Activated B cell treated with CpG ODN at 0.5 μM for 24 hours (primary cell): ENCODE measurements around the gene CLCNKB. TPM values are rescaled to one million over a fixed set of nuclear protein-coding genes. Genes with fewer than 3 reads are reported as not detected.

ENCODE experiments used
- ATAC-seq: fragments of 200-7000 bp; cut with Tn5 transposase; one replicate; pipeline ENCODE4 v1.10.0; 2021; ENCODE audit warnings: low read depth, mild to moderate bottlenecking, moderate library complexity
- CTCF ChIA-PET: fragments of 350-600 bp; sonication (Branson Sonifier 250); formaldehyde crosslinking; loops from one replicate; lab custom pipeline; 2021; ENCODE audit warnings: antibody characterized with exemption; lab: Charles Lee
- POLR2A ChIA-PET: fragments of 350-600 bp; sonication (Branson Sonifier 250); formaldehyde crosslinking; loops from one replicate; lab custom pipeline; 2021; ENCODE audit warnings: antibody characterized with exemption; lab: Charles Lee
- DNase-seq: peaks from one replicate; pipeline ENCODE4 v3.0.0; 2022
- H3K27ac Mint-ChIP-seq: one replicate; pipeline ENCODE4 v1.8.0; 2020; ENCODE audit warnings: mixed read lengths
- H3K27me3 Mint-ChIP-seq: one replicate; pipeline ENCODE4 v1.8.0; 2021; ENCODE audit warnings: mixed read lengths
- H3K36me3 Mint-ChIP-seq: one replicate; pipeline ENCODE4 v1.8.0; 2021; ENCODE audit warnings: low read depth, mixed read lengths
- H3K4me1 Mint-ChIP-seq: one replicate; pipeline ENCODE4 v1.8.0; 2021; ENCODE audit warnings: mixed read lengths
- H3K4me3 Mint-ChIP-seq: one replicate; pipeline ENCODE4 v1.8.0; 2020; ENCODE audit warnings: mild to moderate bottlenecking, mixed read lengths
- H3K9me3 Mint-ChIP-seq: one replicate; pipeline ENCODE4 v1.8.0; 2020; ENCODE audit warnings: mixed read lengths
- CTCF ChIP-seq: fragments of 200-600 bp; IDR thresholded peaks from one replicate; pipeline ENCODE4 v1.8.0; 2022; ENCODE audit warnings: antibody characterized with exemption, mild to moderate bottlenecking
- intact Hi-C: fragments of 100-400 bp; cut with micrococcal nuclease; formaldehyde crosslinking; loops from one replicate; pipeline ENCODE4 v1.15.1; 2024
- total RNA-seq: library from RNA; stranded (reverse); gene quantifications from 2 replicates; pipeline ENCODE4 v1.2.3, GENCODE V29; 2022

CLCNKB gene
- total RNA-seq, 1 donor from 2014 or later = not detected

GRCh38 chr1:16095447-16095846 is 51.9 kb downstream of the CLCNKB start:
- H3K36me3 Mint-ChIP-seq = no peaks in the 10 kb centered on the region
- H3K4me1 Mint-ChIP-seq = no peaks in the 10 kb centered on the region
- CTCF ChIA-PET = no interaction called here
- intact Hi-C loops = no loop called here
- TF ChIP-seq CTCF = no peak
- no peak overlapping the region for H3K27ac Mint-ChIP-seq
- no peaks in the 10 kb centered on the region for H3K9me3 Mint-ChIP-seq
- H3K27me3 Mint-ChIP-seq = peaks cover 27% of the 10 kb centered on the region
- ATAC-seq (no peak), DNase-seq (no peak)
- no peak overlapping the region for H3K4me3 Mint-ChIP-seq
- POLR2A ChIA-PET = no interaction called here

GRCh38 chr1:16099412-16099811 is 55.8 kb downstream of the CLCNKB start:
- Mint-ChIP-seq H3K27ac (no peak overlapping the region), H3K9me3 (peaks cover 5% of the 10 kb centered on the region), H3K4me3 (no peak overlapping the region), H3K4me1 (no peaks in the 10 kb centered on the region), H3K27me3 (peaks cover 31% of the 10 kb centered on the region), H3K36me3 (no peaks in the 10 kb centered on the region)
- CTCF ChIA-PET = no interaction called here
- intact Hi-C loops = no loop called here
- TF ChIP-seq CTCF = no peak
- POLR2A ChIA-PET = no interaction called here
- ATAC-seq (no peak), DNase-seq (no peak)

GRCh38 chr1:16101623-16102022 is 58.0 kb downstream of the CLCNKB start:
- intact Hi-C loops = no loop called here
- H3K4me3 Mint-ChIP-seq = no peak overlapping the region
- POLR2A ChIA-PET = no interaction called here
- no peak for TF ChIP-seq CTCF
- H3K9me3 Mint-ChIP-seq = peaks cover 5% of the 10 kb centered on the region
- no peak for ATAC-seq
- CTCF ChIA-PET = no interaction called here
- H3K27me3 Mint-ChIP-seq = peaks cover 28% of the 10 kb centered on the region
- H3K4me1 Mint-ChIP-seq = no peaks in the 10 kb centered on the region
- no peak for DNase-seq
- H3K36me3 Mint-ChIP-seq = no peaks in the 10 kb centered on the region
- no peak overlapping the region for H3K27ac Mint-ChIP-seq

Other genes starting within 250 kb of the CLCNKB start
- 1.7 and 1.9 TPM in 2 replicates for gene UQCRHL, start 236.1 kb upstream of the CLCNKB start, total RNA-seq
- gene SPEN, start 196.1 kb upstream of the CLCNKB start, total RNA-seq = 116 and 123 TPM in 2 replicates
- gene ZBTB17, start 67.7 kb upstream of the CLCNKB start, total RNA-seq = 109 and 121 TPM in 2 replicates
- gene SRARP, start 39.5 kb upstream of the CLCNKB start, total RNA-seq = 0.07 TPM in 1 of 2 replicates, not detected in the other
- gene HSPB7, start 25.7 kb upstream of the CLCNKB start, total RNA-seq = not detected in 2 replicates
- gene CLCNKA, start 21.7 kb upstream of the CLCNKB start, total RNA-seq = 0.24 TPM in 1 of 2 replicates, not detected in the other
- gene FAM131C, start 29.9 kb downstream of the CLCNKB start, total RNA-seq = not detected in 2 replicates
- gene EPHA2, start 112.3 kb downstream of the CLCNKB start, total RNA-seq = not detected in 2 replicates
- gene ARHGEF19, start 168.9 kb downstream of the CLCNKB start, total RNA-seq = 7.6 and 7.7 TPM in 2 replicates
- gene CPLANE2, start 193.4 kb downstream of the CLCNKB start, total RNA-seq = 5.0 and 5.1 TPM in 2 replicates